Myocyte (in vitro differentiated cells): ENCODE measurements around the gene HMG20B. TPM values are rescaled to one million over a fixed set of nuclear protein-coding genes. Genes with fewer than 3 reads are reported as not detected.
A peak's percentile ranks its signal among the peaks of the same experiment; 100 is the strongest.

Experiments used
- DNase-seq: peaks from one replicate; pipeline ENCODE4 v3.0.0-alpha.2; 2012; ENCODE audit warnings: low read depth
- total RNA-seq: library from RNA; depleted of rRNA; stranded (reverse); fragments of >200 nt; gene quantifications from 2 replicates; pipeline ENCODE4 v1.2.3, GENCODE V29; 2014

The HMG20B gene
- total RNA-seq, 1 donor from 2014 or later, result 99.9 TPM

GRCh38 chr19:3605770-3606169, 33.0 kb downstream of the HMG20B start:
- no peak for DNase-seq

- DNase-seq, result no peak
Observed at GRCh38 chr19:3606174-3606689, 33.5 kb downstream of the HMG20B start.

GRCh38 chr19:3606690-3607289, 34.0 kb downstream of the HMG20B start, which contains the start of gene TBXA2R:
TBXA2R (minus strand) TSS chr19:3606875; CDS start chr19:3600634, 6,241 bp downstream.
- DNase-seq, result peak; percentile 53

GRCh38 chr19:3607303-3608078, 34.7 kb downstream of the HMG20B start:
- DNase-seq, result no peak

- DNase-seq, result no peak
Observed at GRCh38 chr19:3608079-3608641, 35.4 kb downstream of the HMG20B start.

- DNase-seq, result peak; percentile 63
Observed at GRCh38 chr19:3608750-3609322, 36.1 kb downstream of the HMG20B start.

- no peak for DNase-seq
Observed at GRCh38 chr19:3609779-3610719, 37.3 kb downstream of the HMG20B start.

- no peak for DNase-seq
Observed at GRCh38 chr19:3610745-3611717, 38.3 kb downstream of the HMG20B start.

- no peak for DNase-seq
Observed at GRCh38 chr19:3611841-3612240, 39.1 kb downstream of the HMG20B start.

- no peak for DNase-seq
Observed at GRCh38 chr19:3612330-3612729, 39.6 kb downstream of the HMG20B start.

GRCh38 chr19:3612901-3613741, 40.4 kb downstream of the HMG20B start:
- no peak for DNase-seq

GRCh38 chr19:3613818-3614661, 41.3 kb downstream of the HMG20B start:
- DNase-seq, result no peak

GRCh38 chr19:3614858-3615505, 42.2 kb downstream of the HMG20B start:
- DNase-seq, result no peak

- no peak for DNase-seq
Observed at GRCh38 chr19:3615524-3616135, 42.9 kb downstream of the HMG20B start.

GRCh38 chr19:3617463-3617862, 44.7 kb downstream of the HMG20B start:
- DNase-seq, result no peak

GRCh38 chr19:3618144-3618810, 45.5 kb downstream of the HMG20B start:
- peak; percentile 39 for DNase-seq
